ENCODE measurements around the gene RNF214.
"Not testable (repeated sequence)": the region's sequence is repeated elsewhere in the genome, so short reads cannot be mapped to it uniquely, and the experiment has no call there.

The RNF214 gene

GRCh38 chr11:117205211-117205818, 27.2 kb upstream of the RNF214 start (continued):
- TF ChIP-seq CREB5 (CRISPR knock-in tag; IDR thresholded peaks at IDR 0.05; ENCODE audit: low read depth) (no peak), BACH2 (CRISPR knock-in tag; IDR thresholded peaks at IDR 0.05; ENCODE audit: borderline replicate concordance) (no peak)

- ATAC-seq, result not testable (repeated sequence)
Observed at GRCh38 chr11:117206111-117206510, 26.4 kb upstream of the RNF214 start.

GRCh38 chr11:117206859-117207258, 25.6 kb upstream of the RNF214 start:
- ATAC-seq, result peak; percentile 23

GRCh38 chr11:117207481-117207880, 25.0 kb upstream of the RNF214 start:
- ATAC-seq, result not testable (repeated sequence)

- peak; percentile 1; the same call in 1 of the 3 replicates for ATAC-seq
Observed at GRCh38 chr11:117208710-117209109, 23.8 kb upstream of the RNF214 start.

- peak; percentile 16 for ATAC-seq
Observed at GRCh38 chr11:117209351-117210125, 22.9 kb upstream of the RNF214 start.

- peak; percentile 5; the same call in 2 of the 3 replicates for ATAC-seq
Observed at GRCh38 chr11:117210620-117211019, 21.9 kb upstream of the RNF214 start.

GRCh38 chr11:117212697-117213355, 19.6 kb upstream of the RNF214 start:
- ATAC-seq, result no peak
- TF ChIP-seq OSR1 (CRISPR knock-in tag; IDR thresholded peaks at IDR 0.05), result no peak
- TF ChIP-seq PATZ1 (CRISPR knock-in tag; IDR thresholded peaks at IDR 0.05; ENCODE audit: borderline replicate concordance), result no peak
- TF ChIP-seq ZNF8 (CRISPR knock-in tag; IDR thresholded peaks at IDR 0.05), result no peak
- no peak for TF ChIP-seq ESRRG (CRISPR knock-in tag; IDR thresholded peaks at IDR 0.05)
- no peak for TF ChIP-seq ZC3H10 (CRISPR knock-in tag; IDR thresholded peaks at IDR 0.05)
- TF ChIP-seq PPARA (CRISPR knock-in tag; IDR thresholded peaks at IDR 0.05; ENCODE audit: borderline replicate concordance), result no peak

More at GRCh38 chr11:117210620-117211019, 21.9 kb upstream of the RNF214 start:
- TF ChIP-seq TOX (CRISPR knock-in tag; IDR thresholded peaks at IDR 0.05; ENCODE audit: borderline replicate concordance), result no peak
- TF ChIP-seq ISL1 (CRISPR knock-in tag; IDR thresholded peaks at IDR 0.05), result no peak
- TF ChIP-seq ESRRG (CRISPR knock-in tag; IDR thresholded peaks at IDR 0.05), result no peak
- TF ChIP-seq CSRNP3 (CRISPR knock-in tag; IDR thresholded peaks at IDR 0.05), result no peak
- TF ChIP-seq ZFP3 (CRISPR knock-in tag; IDR thresholded peaks at IDR 0.05), result no peak
- TF ChIP-seq SNAI2 (CRISPR knock-in tag; IDR thresholded peaks at IDR 0.05), result no peak
- no peak for TF ChIP-seq RARB (CRISPR knock-in tag; IDR thresholded peaks at IDR 0.05)
- TF ChIP-seq ZNF8 (CRISPR knock-in tag; IDR thresholded peaks at IDR 0.05), result no peak
- TF ChIP-seq POU6F1 (CRISPR knock-in tag; IDR thresholded peaks at IDR 0.05; ENCODE audit: borderline replicate concordance, low read depth), result no peak
- TF ChIP-seq BACH2 (CRISPR knock-in tag; IDR thresholded peaks at IDR 0.05; ENCODE audit: borderline replicate concordance), result no peak

Data from SK-N-SH treated with all-trans-retinoic acid at 6 μM for 48 hours (cell line).